Activated CD8-positive, alpha-beta T cell treated with anti-CD3 and anti-CD28 coated beads for 36 hours (primary cell): ENCODE data around the gene NKD1. TPM values are rescaled to one million over a fixed set of nuclear protein-coding genes. Genes with fewer than 3 reads are reported as not detected.

ENCODE experiments used
- ATAC-seq: fragments of 200-7000 bp; cut with Tn5 transposase; one replicate; pipeline ENCODE4 v1.10.0; 2021; ENCODE audit warnings: mild to moderate bottlenecking, moderate library complexity
- CTCF ChIA-PET: fragments of 350-600 bp; sonication (Branson Sonifier 250); formaldehyde crosslinking; loops from one replicate; lab custom pipeline; 2021; ENCODE audit warnings: antibody characterized with exemption; lab: Charles Lee
- POLR2A ChIA-PET: fragments of 350-600 bp; sonication (Branson Sonifier 250); formaldehyde crosslinking; loops from one replicate; lab custom pipeline; 2021; ENCODE audit warnings: antibody characterized with exemption; lab: Charles Lee
- DNase-seq: peaks from one replicate; pipeline ENCODE4 v3.0.0-alpha.2; 2020
- H3K27ac Mint-ChIP-seq: one replicate; pipeline ENCODE4 v1.8.0; 2021; ENCODE audit warnings: mild to moderate bottlenecking, mixed read lengths
- H3K27me3 Mint-ChIP-seq: one replicate; pipeline ENCODE4 v1.8.0; 2021; ENCODE audit warnings: mixed read lengths
- H3K36me3 Mint-ChIP-seq: one replicate; pipeline ENCODE4 v1.8.0; 2021; ENCODE audit warnings: low read depth, mixed read lengths
- H3K4me1 Mint-ChIP-seq: one replicate; pipeline ENCODE4 v1.8.0; 2021; ENCODE audit warnings: low read depth, mixed read lengths
- H3K4me3 Mint-ChIP-seq: one replicate; pipeline ENCODE4 v1.8.0; 2021; ENCODE audit warnings: mild to moderate bottlenecking, moderate library complexity, mixed read lengths
- H3K9me3 Mint-ChIP-seq: one replicate; pipeline ENCODE4 v1.8.0; 2021; ENCODE audit warnings: mixed read lengths
- CTCF ChIP-seq: fragments of 200-600 bp; IDR thresholded peaks from one replicate; pipeline ENCODE4 v1.8.0; 2022; ENCODE audit warnings: antibody characterized with exemption, mild to moderate bottlenecking
- intact Hi-C: fragments of 100-400 bp; cut with micrococcal nuclease; formaldehyde crosslinking; loops from one replicate; pipeline ENCODE4 v1.10.0; 2022
- total RNA-seq, 2 experiments: library from RNA; stranded (reverse); gene quantifications; one replicate each; pipeline ENCODE4 v1.2.3, GENCODE V29; 2021

NKD1 gene
- total RNA-seq, 2 experiments from 2014 or later, result 1.9 to 3.6 TPM

- CTCF ChIA-PET, result interaction anchor here (1.3 to 3.9 kb wide), 2 partner anchors 24 to 314 kb away, joined by 3 to 17 read pairs; no protein-coding TSS in a partner anchor
- H3K4me1 Mint-ChIP-seq, result peaks cover 5% of the 10 kb centered on the region
- H3K4me3 Mint-ChIP-seq, result no peak overlapping the region
- no peaks in the 10 kb centered on the region for H3K27me3 Mint-ChIP-seq
- ATAC-seq (no peak), DNase-seq (no peak)
- H3K9me3 Mint-ChIP-seq, result no peaks in the 10 kb centered on the region
- intact Hi-C loops, result no loop called here
- no peaks in the 10 kb centered on the region for H3K36me3 Mint-ChIP-seq
- POLR2A ChIA-PET, result no interaction called here
- no peak for TF ChIP-seq CTCF
- no peak overlapping the region for H3K27ac Mint-ChIP-seq
These were observed 93.0 kb downstream of the NKD1 start for GRCh38 chr16:50640919-50641817.

DNA sequence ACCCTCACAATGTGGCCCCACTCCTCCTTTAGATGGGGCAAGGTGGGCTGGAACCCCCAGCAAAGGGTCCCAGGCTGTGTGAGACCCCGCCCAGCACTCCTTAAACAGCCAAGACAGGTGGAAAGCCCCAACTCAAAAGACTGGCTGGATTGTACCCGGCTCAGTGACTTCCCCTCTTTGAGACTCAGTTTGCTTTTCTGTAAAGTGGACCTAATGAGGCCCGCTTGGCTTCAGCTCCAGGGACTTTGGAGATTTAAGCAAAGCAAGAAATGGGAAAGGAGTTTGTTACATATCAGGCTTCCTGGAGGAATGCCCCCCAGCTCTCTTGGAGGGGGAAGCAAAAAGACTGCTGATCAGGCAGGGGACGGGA lies 93.6 kb downstream of the NKD1 start:
- ATAC-seq (no peak), DNase-seq (no peak)
- intact Hi-C loops, result no loop called here
- H3K27ac Mint-ChIP-seq, result no peak overlapping the region
- no peak overlapping the region for H3K4me3 Mint-ChIP-seq
- H3K4me1 Mint-ChIP-seq, result peaks cover 5% of the 10 kb centered on the region
- no peaks in the 10 kb centered on the region for H3K9me3 Mint-ChIP-seq
- H3K27me3 Mint-ChIP-seq, result no peaks in the 10 kb centered on the region
- ChIA-PET POLR2A (no interaction called here), CTCF (interaction anchor here (1.1 to 3.9 kb wide), 4 partner anchors 24 to 617 kb away, joined by 3 to 17 read pairs (median 3); partner anchors contain the start of gene CNEP1R1)
- TF ChIP-seq CTCF, result no peak
- no peaks in the 10 kb centered on the region for H3K36me3 Mint-ChIP-seq

DNA sequence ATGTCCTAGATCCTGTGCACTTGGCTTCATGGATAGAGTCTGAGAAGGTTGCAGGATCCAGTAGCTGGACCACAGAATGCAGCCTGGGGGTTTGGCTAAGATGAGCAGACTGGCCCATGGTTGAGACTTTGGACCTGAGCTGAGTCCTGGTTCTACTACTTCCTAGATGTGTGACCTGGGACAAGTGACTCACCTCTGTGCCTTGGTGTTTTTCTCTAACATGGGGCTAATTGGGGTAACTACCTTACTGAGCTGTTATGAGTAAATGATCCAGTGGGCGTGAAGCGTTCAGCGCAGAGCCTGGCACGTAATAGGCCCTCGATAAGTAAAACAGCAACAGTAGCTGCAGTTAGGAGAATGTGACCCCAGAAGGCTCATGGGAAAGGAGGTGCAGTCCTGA lies 94.2 kb downstream of the NKD1 start:
- ATAC-seq, result peak; percentile 62
- no peak overlapping the region for H3K27ac Mint-ChIP-seq
- TF ChIP-seq CTCF, result no peak
- no peaks in the 10 kb centered on the region for H3K9me3 Mint-ChIP-seq
- no peaks in the 10 kb centered on the region for H3K36me3 Mint-ChIP-seq
- H3K4me3 Mint-ChIP-seq, result no peak overlapping the region
- CTCF ChIA-PET, result interaction anchor here (0.5 to 3.9 kb wide), 4 partner anchors 23 to 617 kb away, joined by 3 to 17 read pairs (median 3); partner anchors contain the start of gene CNEP1R1
- POLR2A ChIA-PET, result no interaction called here
- H3K27me3 Mint-ChIP-seq, result no peaks in the 10 kb centered on the region
- peaks cover 5% of the 10 kb centered on the region for H3K4me1 Mint-ChIP-seq
- intact Hi-C loops, result no loop called here
- DNase-seq, result peak; percentile 35

DNA sequence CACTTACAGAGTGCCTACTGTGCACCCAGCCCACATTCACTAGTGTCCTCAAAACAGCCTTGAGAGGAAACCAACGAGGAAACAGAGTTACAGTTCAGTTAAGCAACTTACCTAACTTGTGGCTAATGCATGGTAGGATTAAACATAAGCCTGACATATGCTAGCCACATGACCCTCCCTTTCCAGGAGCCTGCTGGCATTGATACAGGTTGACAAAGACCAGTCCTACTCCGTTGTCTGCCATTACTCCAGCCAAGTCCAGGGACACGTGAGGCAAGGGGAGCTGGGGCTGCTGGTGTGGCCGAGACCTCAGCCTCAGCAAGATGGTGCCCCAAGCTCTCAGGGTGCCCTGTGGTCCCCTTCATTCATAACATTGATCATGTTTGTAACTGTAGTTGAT lies 95.0 kb downstream of the NKD1 start:
- CTCF ChIA-PET, result interaction anchor here (1.0 to 3.9 kb wide), 3 partner anchors 22 to 162 kb away, joined by 4 to 17 read pairs (median 5); no protein-coding TSS in a partner anchor
- Mint-ChIP-seq H3K36me3 (no peaks in the 10 kb centered on the region), H3K27ac (no peak overlapping the region), H3K4me3 (no peak overlapping the region), H3K27me3 (no peaks in the 10 kb centered on the region), H3K4me1 (peaks cover 5% of the 10 kb centered on the region), H3K9me3 (no peaks in the 10 kb centered on the region)
- ATAC-seq (no peak), DNase-seq (no peak)
- no peak for TF ChIP-seq CTCF
- intact Hi-C loops, result no loop called here
- POLR2A ChIA-PET, result no interaction called here

DNA sequence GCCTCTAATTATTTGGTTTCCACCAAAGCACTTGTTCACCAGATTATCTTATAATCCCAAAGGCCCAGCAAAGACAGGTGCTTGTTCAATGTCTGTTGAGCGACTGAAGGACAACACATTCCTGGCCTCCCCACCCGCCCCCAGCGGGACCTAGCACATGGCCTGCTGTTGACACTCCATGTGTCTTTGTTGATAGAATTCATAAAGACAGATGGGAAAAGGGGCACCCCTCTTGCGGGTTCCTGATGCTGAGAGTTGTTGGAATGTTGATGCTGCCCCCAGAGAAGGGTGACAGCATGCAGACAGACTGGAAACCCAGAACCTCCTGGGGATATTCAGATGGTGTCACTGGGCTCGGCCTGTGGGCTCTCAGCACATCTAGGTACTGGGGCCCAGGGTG lies 96.0 kb downstream of the NKD1 start:
- H3K36me3 Mint-ChIP-seq, result no peaks in the 10 kb centered on the region
- no peak for ATAC-seq
- no peaks in the 10 kb centered on the region for H3K9me3 Mint-ChIP-seq
- no peak for TF ChIP-seq CTCF
- intact Hi-C loops, result no loop called here
- DNase-seq, result no peak
- no peak overlapping the region for H3K27ac Mint-ChIP-seq
- no peak overlapping the region for H3K4me3 Mint-ChIP-seq
- peaks cover 5% of the 10 kb centered on the region for H3K4me1 Mint-ChIP-seq
- ChIA-PET CTCF (interaction anchor here (0.6 to 3.9 kb wide), 8 partner anchors 9 to 318 kb away, joined by 3 to 17 read pairs (median 5); no protein-coding TSS in a partner anchor), POLR2A (no interaction called here)
- no peaks in the 10 kb centered on the region for H3K27me3 Mint-ChIP-seq
